Thoracic aorta (tissue), 2 donors: ENCODE data around the gene CLCN1. TPM values are rescaled to one million over a fixed set of nuclear protein-coding genes. Genes with fewer than 3 reads are reported as not detected.

ENCODE experiments used
- ATAC-seq: fragments of 150-250 bp; one replicate; pipeline ENCODE4 v1.8.0; 2017; ENCODE audit warnings: low read depth; ENCODE audit not compliant: insufficient number of reproducible peaks, low FRiP score
- DNase-seq: peaks from one replicate; pipeline ENCODE4 v3.0.0-alpha.2; 2020; ENCODE audit warnings: low spot score
- H3K27ac ChIP-seq, 2 donors: fragments of 200-600 bp; sonication (generic); 1 replicate in 1 of 2; 2 replicates in 1 of 2; pipeline ENCODE4 v1.5.1; 2016; ENCODE audit warnings: mild to moderate bottlenecking in 2 of 2, moderate library complexity in 2 of 2
- H3K27me3 ChIP-seq: fragments of 200-600 bp; sonication (generic); replicated peaks from 2 replicates; pipeline ENCODE4 v1.6.0; 2016; ENCODE audit warnings: mild to moderate bottlenecking; ENCODE audit not compliant: insufficient read depth
- H3K36me3 ChIP-seq: fragments of 200-600 bp; sonication (generic); one replicate; pipeline ENCODE4 v1.5.1; 2016
- H3K4me1 ChIP-seq, 2 donors: fragments of 200-600 bp; sonication (generic); 1 replicate in 1 of 2; 2 replicates in 1 of 2; pipeline versions ENCODE4 v1.5.1 to v1.6.0; 2016; ENCODE audit warnings: low read depth in 2 of 2, mild to moderate bottlenecking in 1 of 2; ENCODE audit not compliant: control insufficient read depth in 1 of 2
- H3K4me3 ChIP-seq: fragments of 200-600 bp; sonication (generic); 2 replicates; pipeline ENCODE4 v1.5.1; 2016; ENCODE audit warnings: mild to moderate bottlenecking
- H3K9me3 ChIP-seq: fragments of 200-600 bp; sonication (generic); 2 replicates; pipeline ENCODE4 v1.5.1; 2016
- total RNA-seq, 2 donors: library from RNA; depleted of rRNA; stranded (reverse); fragments of >200 nt; gene quantifications; one replicate each; pipeline versions ENCODE4 v1.1.0 to v1.2.3, GENCODE V29; 2016
- TF ChIP-seq, protein P1 (sequence below): fragments of 200-600 bp; sonication (generic); IDR thresholded peaks from one replicate; pipeline ENCODE4 v1.5.1; 2019; ENCODE audit warnings: antibody characterized with exemption

CLCN1 gene
- total RNA-seq, 2 donors from 2014 or later = 0.68 TPM; not detected in 1

DNA sequence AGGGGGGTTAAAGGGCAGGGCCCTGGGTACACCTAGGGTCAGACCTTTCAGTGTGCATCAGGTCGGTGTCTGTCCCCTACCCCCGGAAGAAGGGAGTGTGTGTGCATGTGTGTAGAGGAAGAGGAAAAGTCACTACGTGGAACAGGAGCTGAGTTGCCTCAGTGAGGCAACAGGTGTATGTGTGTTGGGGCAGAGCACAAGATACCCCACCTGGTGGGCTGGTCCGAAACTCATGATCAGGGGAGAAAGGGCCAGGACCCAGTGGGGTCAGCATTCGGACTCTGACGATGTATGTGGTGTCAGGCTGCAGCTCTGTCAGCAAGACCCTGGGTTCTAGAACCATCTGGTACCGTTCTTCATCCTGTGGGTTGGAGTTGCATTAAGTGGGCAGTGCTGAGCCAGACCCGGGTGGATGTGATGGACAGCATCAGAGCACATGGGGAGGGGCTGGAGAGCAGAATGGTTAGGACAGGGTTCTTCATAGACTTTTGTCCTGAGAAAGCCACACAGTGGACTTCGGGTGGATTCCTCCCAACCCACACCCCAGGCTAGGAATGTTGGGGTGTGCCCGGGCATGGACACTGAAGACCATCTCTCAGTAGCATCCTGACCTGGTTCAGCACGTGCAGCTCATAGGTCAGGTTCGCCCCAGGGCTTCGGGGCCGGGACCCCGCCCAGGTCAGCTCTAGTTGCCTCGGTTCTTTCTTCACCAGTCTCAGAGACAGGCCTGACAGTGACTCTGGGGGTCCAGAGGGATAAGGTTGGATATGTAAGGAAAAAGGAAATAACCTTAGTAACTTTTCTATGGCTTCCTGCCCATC lies 82.0 kb downstream of the CLCN1 start:
- ATAC-seq = no peak
- Histone ChIP-seq H3K27me3 (no peaks in the 10 kb centered on the region), H3K9me3 (no peaks in the 10 kb centered on the region), H3K4me3 (no peak overlapping the region), H3K36me3 (no peaks in the 10 kb centered on the region), H3K27ac (no peak overlapping the region), H3K4me1 (peaks cover 20 to 32% of the 10 kb centered on the region in 2 donors)
- TF ChIP-seq, protein P1, sequence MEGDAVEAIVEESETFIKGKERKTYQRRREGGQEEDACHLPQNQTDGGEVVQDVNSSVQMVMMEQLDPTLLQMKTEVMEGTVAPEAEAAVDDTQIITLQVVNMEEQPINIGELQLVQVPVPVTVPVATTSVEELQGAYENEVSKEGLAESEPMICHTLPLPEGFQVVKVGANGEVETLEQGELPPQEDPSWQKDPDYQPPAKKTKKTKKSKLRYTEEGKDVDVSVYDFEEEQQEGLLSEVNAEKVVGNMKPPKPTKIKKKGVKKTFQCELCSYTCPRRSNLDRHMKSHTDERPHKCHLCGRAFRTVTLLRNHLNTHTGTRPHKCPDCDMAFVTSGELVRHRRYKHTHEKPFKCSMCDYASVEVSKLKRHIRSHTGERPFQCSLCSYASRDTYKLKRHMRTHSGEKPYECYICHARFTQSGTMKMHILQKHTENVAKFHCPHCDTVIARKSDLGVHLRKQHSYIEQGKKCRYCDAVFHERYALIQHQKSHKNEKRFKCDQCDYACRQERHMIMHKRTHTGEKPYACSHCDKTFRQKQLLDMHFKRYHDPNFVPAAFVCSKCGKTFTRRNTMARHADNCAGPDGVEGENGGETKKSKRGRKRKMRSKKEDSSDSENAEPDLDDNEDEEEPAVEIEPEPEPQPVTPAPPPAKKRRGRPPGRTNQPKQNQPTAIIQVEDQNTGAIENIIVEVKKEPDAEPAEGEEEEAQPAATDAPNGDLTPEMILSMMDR = no peak
- DNase-seq = no peak

DNA sequence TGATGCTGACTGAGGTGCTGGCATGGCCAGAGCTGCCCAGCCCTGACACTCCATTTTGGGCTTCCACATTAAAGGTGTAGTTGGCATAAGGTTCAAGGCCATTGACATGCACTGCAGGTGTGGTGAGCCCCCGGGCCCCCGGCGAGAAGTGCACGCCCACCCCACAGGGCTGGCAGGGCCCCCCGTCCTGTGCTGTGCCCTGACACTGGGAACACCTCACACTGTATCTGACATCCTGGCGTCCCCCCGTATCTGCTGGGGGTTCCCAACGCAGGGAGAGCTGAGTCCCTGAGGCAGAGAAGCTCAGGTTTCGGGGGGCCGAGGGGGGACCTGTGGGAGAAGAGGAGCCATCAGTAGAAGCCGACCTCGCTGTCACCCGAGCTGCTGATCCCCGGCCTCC lies 82.7 kb downstream of the CLCN1 start:
- DNase-seq (no peak), ATAC-seq (no peak)
- Histone ChIP-seq H3K4me3 (no peak overlapping the region), H3K36me3 (no peaks in the 10 kb centered on the region), H3K27ac (no peak overlapping the region), H3K9me3 (no peaks in the 10 kb centered on the region), H3K4me1 (peaks cover 13 to 25% of the 10 kb centered on the region in 2 donors), H3K27me3 (no peaks in the 10 kb centered on the region)
- TF ChIP-seq, protein P1 = no peak

DNA sequence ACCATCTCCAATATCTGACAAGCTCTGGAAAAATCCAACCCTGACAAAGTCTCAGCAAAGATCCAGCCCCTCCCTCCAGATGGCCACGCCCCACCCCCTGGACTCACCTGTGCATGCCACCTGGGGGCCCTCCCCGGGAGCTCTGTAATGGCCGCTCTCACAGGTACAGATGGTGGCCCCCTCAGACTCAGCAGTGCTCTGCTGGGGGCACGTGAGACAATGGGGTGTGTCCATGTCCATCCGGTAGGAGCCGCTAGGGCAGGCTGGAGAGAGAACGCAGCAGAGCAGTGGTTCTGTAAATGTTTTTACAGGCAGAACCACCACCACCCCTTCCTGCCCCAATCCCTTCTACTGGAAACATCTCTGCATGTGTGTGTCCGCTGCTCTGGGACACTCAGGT lies 83.2 kb downstream of the CLCN1 start:
- H3K27ac ChIP-seq = no peak overlapping the region
- TF ChIP-seq, protein P1 = no peak
- no peak overlapping the region for H3K4me3 ChIP-seq
- H3K9me3 ChIP-seq = no peaks in the 10 kb centered on the region
- DNase-seq = no peak
- H3K36me3 ChIP-seq = no peaks in the 10 kb centered on the region
- ATAC-seq = no peak
- H3K27me3 ChIP-seq = no peaks in the 10 kb centered on the region
- H3K4me1 ChIP-seq = peaks cover 11 to 20% of the 10 kb centered on the region in 2 donors

DNA sequence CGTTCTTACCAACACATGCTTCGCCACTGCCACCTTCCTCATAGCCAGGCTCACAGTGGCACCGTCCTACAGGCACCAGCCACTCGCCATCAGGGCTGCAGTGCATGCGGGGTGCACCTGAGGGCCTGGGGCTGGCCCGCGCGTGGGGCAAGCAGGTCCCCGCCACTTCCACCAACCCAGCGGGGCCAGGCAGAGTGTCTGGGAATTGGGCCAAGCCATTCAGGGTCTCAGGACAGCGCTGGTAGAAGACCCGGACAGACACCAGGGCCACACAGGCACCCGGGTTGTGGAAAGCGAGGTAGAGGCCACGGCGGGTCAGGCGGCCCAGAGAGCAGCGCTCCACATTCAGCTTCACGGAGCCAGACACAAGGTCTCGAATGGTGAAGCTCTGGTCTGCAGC lies 83.7 kb downstream of the CLCN1 start:
- no peaks in the 10 kb centered on the region for H3K36me3 ChIP-seq
- H3K4me3 ChIP-seq = no peak overlapping the region
- TF ChIP-seq, protein P1 = no peak
- DNase-seq = no peak
- no peak for ATAC-seq
- peaks cover 11 to 18% of the 10 kb centered on the region in 2 donors for H3K4me1 ChIP-seq
- H3K27ac ChIP-seq = no peak overlapping the region
- H3K9me3 ChIP-seq = no peaks in the 10 kb centered on the region
- H3K27me3 ChIP-seq = no peaks in the 10 kb centered on the region

GRCh38 chr7:143401265-143401664 lies 85.4 kb downstream of the CLCN1 start:
- ATAC-seq (no peak), DNase-seq (no peak)
- H3K27me3 ChIP-seq = no peaks in the 10 kb centered on the region
- H3K9me3 ChIP-seq = no peaks in the 10 kb centered on the region
- TF ChIP-seq, protein P1 = no peak
- H3K4me1 ChIP-seq = peaks cover 0 to 2% of the 10 kb centered on the region in 2 donors
- no peak overlapping the region for H3K27ac ChIP-seq
- H3K36me3 ChIP-seq = no peaks in the 10 kb centered on the region
- no peak overlapping the region for H3K4me3 ChIP-seq

Other genes starting within 250 kb of the CLCN1 start
- 1 to 10 TPM in 1 of 2 donors, not detected in 1; 1.1 TPM for gene PIP, start 184.0 kb upstream of the CLCN1 start, total RNA-seq
- not detected for gene TAS2R39, start 132.7 kb upstream of the CLCN1 start, total RNA-seq
- gene TAS2R40, start 94.1 kb upstream of the CLCN1 start, total RNA-seq = not detected
- 100 to 1,000 TPM; 106 to 148 TPM for gene GSTK1, start 52.7 kb upstream of the CLCN1 start, total RNA-seq
- 1 to 10 TPM in 1 of 2 donors, not detected in 1; 3.2 TPM for gene TMEM139, start 31.2 kb upstream of the CLCN1 start, total RNA-seq
- gene CASP2, start 27.8 kb upstream of the CLCN1 start, total RNA-seq = 10 to 100 TPM; 12.3 to 13.4 TPM
- gene FAM131B, start 46.6 kb downstream of the CLCN1 start, total RNA-seq = 1 to 10 TPM; 2.3 to 3.3 TPM
- gene ZYX, start 65.2 kb downstream of the CLCN1 start, total RNA-seq = 100 to 1,000 TPM; 234 to 287 TPM
- under 1 TPM; 0.41 to 0.49 TPM for gene EPHA1, start 92.7 kb downstream of the CLCN1 start, total RNA-seq
- 1 to 10 TPM in 1 of 2 donors, not detected in 1; 8.5 TPM for gene TAS2R60, start 127.3 kb downstream of the CLCN1 start, total RNA-seq
- gene TAS2R41, start 161.8 kb downstream of the CLCN1 start, total RNA-seq = 1 to 10 TPM in 1 of 2 donors, not detected in 1; 2.5 TPM